ENCODE data around the gene SMIM13. TPM values are rescaled to one million over a fixed set of nuclear protein-coding genes. Genes with fewer than 3 reads are reported as not detected.

The SMIM13 gene
- total RNA-seq, 1 experiment from 2014 or later = 28.3 TPM

- no peak for DNase-seq (ENCODE audit: low read depth)
Measured at GRCh38 chr6:11121851-11122250, 28.2 kb downstream of the SMIM13 start.

GRCh38 chr6:11122380-11122779 is 28.7 kb downstream of the SMIM13 start:
- no peak for DNase-seq (ENCODE audit: low read depth)

GRCh38 chr6:11123978-11124377 is 30.3 kb downstream of the SMIM13 start:
- no peak for DNase-seq (ENCODE audit: low read depth)

- DNase-seq (ENCODE audit: low read depth) = no peak
Measured at GRCh38 chr6:11126876-11127275, 33.2 kb downstream of the SMIM13 start.

GRCh38 chr6:11128608-11129007 is 35.0 kb downstream of the SMIM13 start:
- DNase-seq (ENCODE audit: low read depth) = no peak

GRCh38 chr6:11129908-11130565 is 36.4 kb downstream of the SMIM13 start:
- DNase-seq (ENCODE audit: low read depth) = no peak

GRCh38 chr6:11130605-11131004 is 37.0 kb downstream of the SMIM13 start:
- no peak for DNase-seq (ENCODE audit: low read depth)

GRCh38 chr6:11132194-11132888 is 38.7 kb downstream of the SMIM13 start:
- DNase-seq (ENCODE audit: low read depth) = no peak

GRCh38 chr6:11133281-11133680 is 39.6 kb downstream of the SMIM13 start:
- no peak for DNase-seq (ENCODE audit: low read depth)

- DNase-seq (ENCODE audit: low read depth) = no peak
Measured at GRCh38 chr6:11136809-11137208, 43.2 kb downstream of the SMIM13 start.

GRCh38 chr6:11139051-11139960 is 45.7 kb downstream of the SMIM13 start:
- no peak for DNase-seq (ENCODE audit: low read depth)

- DNase-seq (ENCODE audit: low read depth) = no peak
Measured at GRCh38 chr6:11140056-11140455, 46.4 kb downstream of the SMIM13 start.

GRCh38 chr6:11141295-11141694 is 47.7 kb downstream of the SMIM13 start:
- DNase-seq (ENCODE audit: low read depth) = no peak

- no peak for DNase-seq (ENCODE audit: low read depth)
Measured at GRCh38 chr6:11142296-11143027, 48.8 kb downstream of the SMIM13 start.

GRCh38 chr6:11143394-11144371 is 50.0 kb downstream of the SMIM13 start:
- peak; percentile 96 for DNase-seq (ENCODE audit: low read depth)

- peak; percentile 83 for DNase-seq (ENCODE audit: low read depth)
Measured at GRCh38 chr6:11144393-11144851, 50.8 kb downstream of the SMIM13 start.

GRCh38 chr6:11146117-11146826 is 52.6 kb downstream of the SMIM13 start:
- no peak for DNase-seq (ENCODE audit: low read depth)

- DNase-seq (ENCODE audit: low read depth) = no peak
Measured at GRCh38 chr6:11149551-11149950, 55.9 kb downstream of the SMIM13 start.

GRCh38 chr6:11151488-11151887 is 57.9 kb downstream of the SMIM13 start:
- no peak for DNase-seq (ENCODE audit: low read depth)

- no peak for DNase-seq (ENCODE audit: low read depth)
Measured at GRCh38 chr6:11152581-11152980, 58.9 kb downstream of the SMIM13 start.

All from Daoy (cell line).